Lung (tissue), 12 donors: Measurements from ENCODE around the gene MS4A18. TPM values are rescaled to one million over a fixed set of nuclear protein-coding genes. Genes with fewer than 3 reads are reported as not detected.

Experiments
- ATAC-seq: fragments of 200-7000 bp; cut with Tn5 transposase; one replicate; pipeline ENCODE4 v1.9.1; 2020; ENCODE audit warnings: moderate number of reproducible peaks; ENCODE audit not compliant: insufficient read depth, low FRiP score
- DNase-seq, 3 donors: peaks; one replicate each; pipeline ENCODE4 v3.0.0-alpha.2; 2013 to 2017
- H3K27ac ChIP-seq, 2 donors: one replicate each; pipeline ENCODE4 v1.5.1; 2013; ENCODE audit warnings: mild to moderate bottlenecking in 2 of 2, moderate library complexity in 2 of 2, control low read depth in 1 of 2, inconsistent platforms in 1 of 2, low read depth in 1 of 2, low read length in 1 of 2
- H3K27me3 ChIP-seq, 3 donors: one replicate each; pipeline ENCODE4 v1.5.1; 2013; ENCODE audit warnings: low read length in 2 of 3; ENCODE audit not compliant: control insufficient read depth in 3 of 3, insufficient read depth in 3 of 3
- H3K36me3 ChIP-seq, 4 donors: one replicate each; pipeline ENCODE4 v1.5.1; 2013; ENCODE audit warnings: low read length in 4 of 4, mild to moderate bottlenecking in 1 of 4, moderate library complexity in 1 of 4; ENCODE audit not compliant: control insufficient read depth in 4 of 4, insufficient read depth in 4 of 4
- H3K4me1 ChIP-seq, 5 donors: one replicate each; pipeline ENCODE4 v1.5.1; 2013; ENCODE audit warnings: low read length in 5 of 5, mild to moderate bottlenecking in 2 of 5, moderate library complexity in 1 of 5; ENCODE audit not compliant: control insufficient read depth in 5 of 5, insufficient read depth in 5 of 5
- H3K4me3 ChIP-seq: one replicate; pipeline ENCODE4 v1.5.1; 2013; ENCODE audit warnings: mild to moderate bottlenecking, control low read depth, moderate library complexity
- H3K9ac ChIP-seq, 2 donors: one replicate each; pipeline ENCODE4 v1.5.1; 2013; ENCODE audit warnings: low read length in 2 of 2, control low read depth in 1 of 2; ENCODE audit not compliant: insufficient read depth in 1 of 2
- H3K9me3 ChIP-seq, 4 donors: one replicate each; pipeline ENCODE4 v1.5.1; 2013; ENCODE audit warnings: low read length in 3 of 4, mild to moderate bottlenecking in 1 of 4, moderate library complexity in 1 of 4; ENCODE audit not compliant: control insufficient read depth in 4 of 4, insufficient read depth in 3 of 4
- WGBS, 2 donors: extraction: QIAGEN DNeasy Blood & Tissue Kit; methylation state at CpG; one replicate each; pipeline ENCODE4 v1.1.7; 2013; 5-methylcytosine and 5-hydroxymethylcytosine counted together
- polyA plus RNA-seq, 2 donors: library from polyadenylated mRNA; stranded (reverse); fragments of 200-250 nt; gene quantifications; one replicate each; pipeline ENCODE4 v1.2.1, GENCODE V29; 2013
- total RNA-seq, 2 donors: library from RNA; depleted of rRNA in 1 of 2; stranded (reverse); fragments of >200 nt in 1 of 2; gene quantifications; one replicate each; pipeline ENCODE4 v1.2.1, GENCODE V29; 2014 to 2021
- TF ChIP-seq, protein P1 (sequence below): IDR thresholded peaks from 2 replicates; pipeline ENCODE4 v1.5.1; 2012; ENCODE audit warnings: mild to moderate bottlenecking; ENCODE audit errors: control extremely low read depth, extremely low read depth
- donor health status: control.
- donor health status: control.
- donor health status: Bipolar disorder and iron deficiency.
- donor health status: healthy.
- donor health status: DM: yes; HTN: yes; CAD: no.

The MS4A18 gene
- total and polyA plus RNA-seq, 4 donors, result 0.03 TPM; not detected in 3

DNA sequence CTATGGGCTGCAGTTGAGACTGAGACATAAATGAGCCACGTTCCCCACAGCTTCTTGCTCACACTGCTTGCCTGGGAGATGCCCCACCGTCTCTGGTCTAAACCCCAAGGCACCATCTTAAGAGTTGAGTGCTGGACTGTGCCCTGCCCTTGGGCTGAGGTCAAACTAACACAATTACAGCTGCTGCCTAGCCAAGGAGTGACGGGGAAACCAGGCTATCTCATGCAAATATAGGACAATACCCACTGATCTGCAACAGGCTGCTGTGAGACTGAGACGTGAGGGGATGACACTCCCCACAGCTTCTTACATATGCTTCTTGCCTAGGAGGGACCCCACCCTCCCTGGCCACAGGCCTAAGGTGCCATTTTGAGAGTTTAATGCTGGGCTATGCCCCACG lies 32.9 kb upstream of the MS4A18 start:
- no peak overlapping the region for H3K4me3 ChIP-seq
- H3K36me3 ChIP-seq, result no peaks in the 10 kb centered on the region
- H3K9me3 ChIP-seq, result peaks cover 0 to 3% (median 0%) of the 10 kb centered on the region in 4 donors
- ATAC-seq (no peak), DNase-seq (no peak)
- no peak overlapping the region for H3K27ac ChIP-seq
- H3K9ac ChIP-seq, result no peak overlapping the region
- H3K27me3 ChIP-seq, result no peaks in the 10 kb centered on the region
- 87 to 94% methylated on average over 5 of the region's 5 CpGs for WGBS, 2 donors
- TF ChIP-seq, protein P1, sequence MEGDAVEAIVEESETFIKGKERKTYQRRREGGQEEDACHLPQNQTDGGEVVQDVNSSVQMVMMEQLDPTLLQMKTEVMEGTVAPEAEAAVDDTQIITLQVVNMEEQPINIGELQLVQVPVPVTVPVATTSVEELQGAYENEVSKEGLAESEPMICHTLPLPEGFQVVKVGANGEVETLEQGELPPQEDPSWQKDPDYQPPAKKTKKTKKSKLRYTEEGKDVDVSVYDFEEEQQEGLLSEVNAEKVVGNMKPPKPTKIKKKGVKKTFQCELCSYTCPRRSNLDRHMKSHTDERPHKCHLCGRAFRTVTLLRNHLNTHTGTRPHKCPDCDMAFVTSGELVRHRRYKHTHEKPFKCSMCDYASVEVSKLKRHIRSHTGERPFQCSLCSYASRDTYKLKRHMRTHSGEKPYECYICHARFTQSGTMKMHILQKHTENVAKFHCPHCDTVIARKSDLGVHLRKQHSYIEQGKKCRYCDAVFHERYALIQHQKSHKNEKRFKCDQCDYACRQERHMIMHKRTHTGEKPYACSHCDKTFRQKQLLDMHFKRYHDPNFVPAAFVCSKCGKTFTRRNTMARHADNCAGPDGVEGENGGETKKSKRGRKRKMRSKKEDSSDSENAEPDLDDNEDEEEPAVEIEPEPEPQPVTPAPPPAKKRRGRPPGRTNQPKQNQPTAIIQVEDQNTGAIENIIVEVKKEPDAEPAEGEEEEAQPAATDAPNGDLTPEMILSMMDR, result no peak
- no peaks in the 10 kb centered on the region for H3K4me1 ChIP-seq

DNA sequence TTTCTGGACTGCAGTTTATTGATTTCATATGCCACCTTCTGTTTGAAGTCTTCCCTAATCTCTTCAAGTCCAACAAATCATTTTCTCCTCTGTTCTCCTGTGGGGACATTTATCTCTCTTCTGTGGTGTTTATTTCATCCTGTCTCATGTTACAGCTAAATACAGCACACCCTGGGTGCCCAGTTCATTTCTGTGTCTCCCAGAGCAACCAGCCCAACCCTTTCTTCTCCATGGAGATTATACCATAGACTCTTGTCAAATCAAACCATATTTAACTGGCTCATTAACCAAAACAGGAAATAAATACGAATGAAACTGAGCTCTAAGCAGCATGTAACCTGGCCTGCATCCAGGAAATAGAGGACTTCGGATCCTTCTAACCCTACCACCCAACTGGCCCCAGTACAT lies 25.2 kb upstream of the MS4A18 start, which contains the start of gene MS4A8:
MS4A8 (plus strand) TSS at position 329 of the 408 bp plus-strand sequence. CDS start 1,249 bp downstream, outside the sequence.
- peak in 2 of 3 donors; percentile 10 to 29 for DNase-seq
- Histone ChIP-seq H3K4me1 (peaks cover 0 to 13% (median 1%) of the 10 kb centered on the region in 5 donors), H3K4me3 (no peak within 1 kb of the TSS), H3K9ac (no peak within 1 kb of the TSS), H3K27me3 (no peaks in the 10 kb centered on the region), H3K36me3 (no peaks in the 10 kb centered on the region), H3K27ac (no peak within 1 kb of the TSS), H3K9me3 (no peaks in the 10 kb centered on the region)
- 3 to 4% methylated on average over 2 of the region's 2 CpGs for WGBS, 2 donors
- no peak for ATAC-seq
- TF ChIP-seq, protein P1, result no peak

GRCh38 chr11:60699936-60700335 lies 24.6 kb upstream of the MS4A18 start:
- no peak overlapping the region for H3K4me3 ChIP-seq

More at GRCh38 chr11:60699936-60700335, 24.6 kb upstream of the MS4A18 start:
- DNase-seq (no peak), ATAC-seq (no peak)
- H3K9ac ChIP-seq, result no peak overlapping the region
- WGBS, 2 donors, result 86 to 96% methylated on average over 5 of the region's 5 CpGs
- TF ChIP-seq, protein P1, result no peak
- peaks cover 0 to 13% (median 1%) of the 10 kb centered on the region in 5 donors for H3K4me1 ChIP-seq
- H3K36me3 ChIP-seq, result no peaks in the 10 kb centered on the region
- no peaks in the 10 kb centered on the region for H3K9me3 ChIP-seq
- H3K27me3 ChIP-seq, result no peaks in the 10 kb centered on the region
- H3K27ac ChIP-seq, result no peak overlapping the region
